Measurements from ENCODE around the gene GFRA1.

DNA sequence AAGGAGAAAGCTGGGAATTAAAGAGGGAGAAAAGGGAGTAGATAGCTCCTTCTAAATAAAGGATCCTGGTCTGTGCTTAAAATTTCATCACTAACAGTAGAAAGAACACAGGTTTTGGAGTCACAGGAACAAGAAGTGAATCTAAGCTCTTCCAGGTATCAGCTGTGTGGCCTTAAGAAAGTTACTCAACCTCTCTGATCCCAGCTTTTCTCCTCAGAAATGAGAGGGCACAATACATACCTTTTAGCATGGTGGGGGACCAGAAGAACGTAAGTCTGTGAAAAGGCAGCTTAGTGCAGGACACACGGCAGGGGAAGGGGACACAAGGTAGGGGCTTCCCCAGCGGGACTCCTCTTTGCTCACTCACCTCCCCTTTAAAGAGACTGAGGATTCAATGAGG lies 13.4 kb downstream of the GFRA1 start:
- no peak for TF ChIP-seq CTCF (conservative IDR thresholded peaks at IDR 0.05; ENCODE audit: low read depth, low read length)
- TF ChIP-seq POLR2A (IDR thresholded peaks at IDR 0.05; ENCODE audit: low read depth, low read length), result no peak
- TF ChIP-seq MAFK (IDR thresholded peaks at IDR 0.05; ENCODE audit: low read depth, low read length), result no peak
- no peak for TF ChIP-seq USF2 (IDR thresholded peaks at IDR 0.05; ENCODE audit: low read depth, low read length)
- TF ChIP-seq RCOR1 (IDR thresholded peaks at IDR 0.05; ENCODE audit: insufficient replicate concordance, low read length), result no peak
- no peak for TF ChIP-seq RAD21 (IDR thresholded peaks at IDR 0.05; ENCODE audit: low read length)
